Dedifferentiated amniotic fluid mesenchymal stem cell (primary cell): ENCODE results near the gene LAMA2.

Source experiments
- DNase-seq: peaks from one replicate; pipeline ENCODE4 v3.0.0-alpha.2; 2016; ENCODE audit errors: extremely low spot score

LAMA2 gene

GRCh38 chr6:129209355-129209754 lies 326.4 kb downstream of the LAMA2 start:
- DNase-seq = no peak

GRCh38 chr6:129210684-129211083 lies 327.7 kb downstream of the LAMA2 start:
- DNase-seq = no peak

- no peak for DNase-seq
These were observed 328.7 kb downstream of the LAMA2 start for GRCh38 chr6:129211626-129212025.

DNA sequence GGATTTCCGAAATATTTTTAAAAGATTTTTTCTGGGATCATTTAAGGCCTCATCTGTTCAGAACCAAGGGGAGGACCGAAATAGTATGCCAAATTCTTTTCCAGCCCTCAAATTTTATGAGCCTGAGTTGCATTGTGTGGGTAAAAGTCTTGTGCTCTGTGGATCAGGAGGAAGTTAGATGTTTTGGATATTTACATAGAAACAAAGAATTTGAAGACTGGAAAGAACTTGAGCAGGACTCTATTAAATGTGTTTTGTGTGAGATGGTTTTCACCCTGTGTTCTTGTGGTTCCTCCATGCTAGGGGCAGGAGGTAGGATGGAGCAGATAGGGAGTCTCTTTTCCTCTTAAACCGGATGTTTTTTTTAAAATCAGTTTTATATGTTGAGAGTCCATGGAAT lies 329.1 kb downstream of the LAMA2 start:
- peak; percentile 42 for DNase-seq

DNA sequence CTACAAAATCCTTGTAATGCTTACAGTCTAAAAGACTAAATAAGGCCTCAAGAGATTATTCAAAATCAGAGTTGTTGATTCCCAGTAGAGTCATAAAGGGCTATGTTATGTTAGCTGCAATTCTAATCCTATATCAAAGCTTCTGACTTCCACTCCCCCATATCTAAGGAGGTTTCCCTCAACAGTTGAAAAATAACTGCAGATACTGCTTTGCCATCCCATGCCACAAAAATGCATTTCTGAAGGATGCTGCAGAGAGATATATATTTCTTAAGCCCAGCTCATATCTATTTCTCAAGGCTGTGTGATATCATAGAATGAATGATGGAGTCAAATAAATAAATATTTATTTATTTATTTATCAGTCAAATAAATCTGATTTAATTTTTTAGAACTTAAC lies 332.3 kb downstream of the LAMA2 start:
- no peak for DNase-seq

DNA sequence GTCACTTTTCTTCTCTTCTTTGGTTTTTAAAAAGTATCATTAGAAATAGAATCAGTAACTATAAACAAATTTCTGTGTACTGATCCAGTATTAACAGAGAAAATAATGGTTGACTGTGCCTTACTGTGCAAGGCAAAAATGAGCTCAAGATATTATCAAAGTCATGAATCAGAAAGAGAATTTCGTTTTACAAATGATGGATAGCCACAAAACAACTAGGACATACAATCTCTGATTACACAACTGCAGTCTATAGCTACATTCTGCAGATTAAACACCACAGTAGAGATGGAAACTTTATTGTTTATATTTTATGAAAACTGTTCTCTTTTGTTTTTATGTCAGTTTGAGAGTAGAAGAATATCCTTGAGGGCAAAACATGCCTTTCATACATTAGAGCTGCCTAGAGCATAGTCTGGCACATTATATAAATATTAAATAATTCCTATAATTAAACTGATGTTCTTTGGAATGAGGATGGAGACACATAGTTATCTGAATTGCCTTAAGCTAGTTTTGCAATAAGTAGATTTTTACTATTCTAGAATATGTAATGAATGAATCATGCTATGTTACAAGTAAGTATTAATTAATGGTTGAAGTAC lies 333.1 kb downstream of the LAMA2 start:
- DNase-seq = no peak

DNA sequence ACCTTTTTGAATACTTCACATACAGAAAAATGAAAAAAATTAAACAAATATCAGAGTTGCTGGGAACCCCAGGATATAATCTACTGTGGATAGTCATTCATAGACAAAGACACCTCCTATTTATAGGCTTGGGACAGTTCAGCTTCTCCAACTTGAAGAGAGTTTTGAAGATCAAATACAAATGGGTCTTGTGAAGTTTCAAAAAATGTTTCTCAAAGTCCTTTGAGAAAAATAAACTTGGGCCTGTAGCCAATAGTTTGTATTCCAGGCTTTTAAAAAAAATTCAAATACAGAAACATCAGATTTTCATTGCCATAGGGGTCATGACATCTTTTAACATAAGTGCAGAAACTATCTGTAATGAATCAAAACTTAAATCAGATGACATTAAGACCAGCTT lies 334.8 kb downstream of the LAMA2 start:
- DNase-seq = no peak

GRCh38 chr6:129233458-129234134 lies 350.7 kb downstream of the LAMA2 start:
- no peak for DNase-seq

GRCh38 chr6:129235167-129236000 lies 352.4 kb downstream of the LAMA2 start:
- DNase-seq = no peak

GRCh38 chr6:129236001-129236517 lies 353.1 kb downstream of the LAMA2 start:
- DNase-seq = no peak

- no peak for DNase-seq
These were observed 356.1 kb downstream of the LAMA2 start for GRCh38 chr6:129238991-129239390.

GRCh38 chr6:129239825-129240491 lies 357.0 kb downstream of the LAMA2 start:
- DNase-seq = no peak

DNA sequence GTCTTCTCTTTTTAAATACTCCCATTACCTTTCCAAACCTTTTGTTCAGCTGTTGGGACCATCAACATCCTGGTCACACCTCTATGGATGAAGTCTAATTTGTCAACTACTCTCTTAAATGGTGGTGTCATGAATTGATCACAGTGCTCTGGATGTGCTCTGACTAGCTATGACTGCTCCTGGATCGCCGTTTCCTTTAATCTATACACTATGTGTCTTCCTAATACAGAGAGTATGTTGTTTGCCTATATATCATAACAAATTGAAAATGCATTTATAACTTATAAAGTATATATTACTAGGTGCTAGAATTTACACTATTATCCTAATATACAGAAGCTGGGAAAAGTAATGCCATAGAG lies 357.5 kb downstream of the LAMA2 start:
- no peak for DNase-seq

- DNase-seq = no peak
These were observed 359.6 kb downstream of the LAMA2 start for GRCh38 chr6:129242546-129242945.

- no peak for DNase-seq
These were observed 360.4 kb downstream of the LAMA2 start for GRCh38 chr6:129243377-129243776.

GRCh38 chr6:129248946-129249345 lies 366.0 kb downstream of the LAMA2 start:
- no peak for DNase-seq

DNA sequence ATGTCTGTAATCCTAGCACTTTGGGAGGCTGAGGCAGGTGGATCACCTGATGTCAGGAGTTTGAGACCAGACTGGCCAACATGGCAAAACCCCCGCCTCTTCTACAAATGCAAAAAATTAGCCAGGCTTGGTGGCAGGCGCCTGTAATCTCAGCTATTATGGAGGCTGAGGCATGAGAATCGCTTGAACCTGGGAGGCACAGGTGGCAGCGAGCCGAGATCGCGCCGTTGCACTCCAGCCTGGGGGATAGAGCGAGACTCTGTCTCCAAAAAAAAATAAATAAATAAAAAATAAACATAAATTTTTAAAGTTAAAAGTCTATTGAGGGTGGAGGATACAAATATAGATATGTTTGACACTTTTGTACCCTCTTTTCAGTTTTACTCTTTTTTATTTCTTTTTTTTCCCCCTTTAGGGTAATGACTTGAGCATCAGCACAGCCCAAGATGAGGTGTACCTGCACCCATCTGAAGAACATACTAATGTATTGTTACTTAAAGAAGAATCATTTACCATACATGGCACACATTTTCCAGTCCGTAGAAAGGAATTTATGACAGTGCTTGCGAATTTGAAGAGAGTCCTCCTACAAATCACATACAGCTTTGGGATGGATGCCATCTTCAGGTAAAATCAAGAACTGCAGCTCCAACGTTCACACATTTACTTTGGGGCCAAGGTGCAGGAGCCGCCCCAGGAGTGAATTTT lies 368.9 kb downstream of the LAMA2 start:
- peak; percentile 82 for DNase-seq

GRCh38 chr6:129252377-129253071 lies 369.6 kb downstream of the LAMA2 start:
- no peak for DNase-seq

- no peak for DNase-seq
These were observed 370.3 kb downstream of the LAMA2 start for GRCh38 chr6:129253242-129253641.

- DNase-seq = no peak
These were observed 370.8 kb downstream of the LAMA2 start for GRCh38 chr6:129253727-129254126.

- DNase-seq = no peak
These were observed 374.3 kb downstream of the LAMA2 start for GRCh38 chr6:129257196-129257595.
